Small intestine (tissue), 7 donors: ENCODE measurements around the gene TMEM212. TPM values are rescaled to one million over a fixed set of nuclear protein-coding genes. Genes with fewer than 3 reads are reported as not detected.
"Not testable (repeated sequence)": the region's sequence is repeated elsewhere in the genome, so short reads cannot be mapped to it uniquely, and the experiment has no call there.

Experiments used
- DNase-seq, 2 donors: peaks; one replicate each; pipeline versions ENCODE4 v3.0.0 to v3.0.0-alpha.2; 2013
- FAIRE-seq: peaks from 2 replicates; lab custom pipeline; 2012; peaks lifted over from hg19 to GRCh38; lab: Jason Lieb, UNC
- H3K27ac ChIP-seq, 3 donors: one replicate each; pipeline ENCODE4 v1.5.1; 2013; ENCODE audit warnings: low read length in 2 of 3, mild to moderate bottlenecking in 2 of 3, control low read depth in 1 of 3, inconsistent platforms in 1 of 3, low read depth in 1 of 3, moderate library complexity in 1 of 3
- H3K27me3 ChIP-seq, 3 donors: one replicate each; pipeline ENCODE4 v1.6.1; 2013; ENCODE audit warnings: low read length in 3 of 3, inconsistent platforms in 1 of 3; ENCODE audit not compliant: control insufficient read depth in 3 of 3, insufficient read depth in 3 of 3
- H3K36me3 ChIP-seq, 3 donors: one replicate each; pipeline ENCODE4 v1.6.1; 2013; ENCODE audit warnings: low read length in 3 of 3, inconsistent platforms in 1 of 3, low read depth in 1 of 3, mild to moderate bottlenecking in 1 of 3, moderate library complexity in 1 of 3; ENCODE audit not compliant: control insufficient read depth in 3 of 3, insufficient read depth in 2 of 3
- H3K4me1 ChIP-seq, 3 donors: one replicate each; pipeline ENCODE4 v1.6.1; 2013; ENCODE audit warnings: low read length in 2 of 3, inconsistent platforms in 1 of 3, low read depth in 1 of 3, mild to moderate bottlenecking in 1 of 3, moderate library complexity in 1 of 3; ENCODE audit not compliant: control insufficient read depth in 3 of 3, insufficient read depth in 2 of 3
- H3K4me3 ChIP-seq, 3 donors: one replicate each; pipeline ENCODE4 v1.5.1; 2013; ENCODE audit warnings: low read length in 3 of 3, control low read depth in 1 of 3, inconsistent platforms in 1 of 3, low read depth in 1 of 3, mild to moderate bottlenecking in 1 of 3, moderate library complexity in 1 of 3
- H3K9me3 ChIP-seq, 2 donors: one replicate each; pipeline ENCODE4 v1.6.1; 2013; ENCODE audit warnings: low read depth in 1 of 2, low read length in 1 of 2; ENCODE audit not compliant: control insufficient read depth in 2 of 2, insufficient read depth in 1 of 2
- whole genome bisulfite sequencing, 3 donors: extraction: QIAGEN DNeasy Blood & Tissue Kit; methylation state at CpG; one replicate each; pipeline ENCODE4 v1.1.7; 2013; 5-methylcytosine and 5-hydroxymethylcytosine counted together
- polyA plus RNA-seq, 4 donors: library from polyadenylated mRNA; stranded (reverse) in 3 of 4; unstranded in 1 of 4; fragments of 200-250 nt in 3 of 4; fragments of 120-200 nt in 1 of 4; gene quantifications; one replicate each; pipeline versions ENCODE4 v1.2.1 to v1.2.3, GENCODE V29; 2013
- donor health status: healthy with polysubstance abuse.
- donor health status: control.
- donor health status: control.
- donor health status: Bipolar disorder and iron deficiency.
- donor health status: healthy.

TMEM212 gene
- polyA plus RNA-seq, 4 donors = not detected

DNA sequence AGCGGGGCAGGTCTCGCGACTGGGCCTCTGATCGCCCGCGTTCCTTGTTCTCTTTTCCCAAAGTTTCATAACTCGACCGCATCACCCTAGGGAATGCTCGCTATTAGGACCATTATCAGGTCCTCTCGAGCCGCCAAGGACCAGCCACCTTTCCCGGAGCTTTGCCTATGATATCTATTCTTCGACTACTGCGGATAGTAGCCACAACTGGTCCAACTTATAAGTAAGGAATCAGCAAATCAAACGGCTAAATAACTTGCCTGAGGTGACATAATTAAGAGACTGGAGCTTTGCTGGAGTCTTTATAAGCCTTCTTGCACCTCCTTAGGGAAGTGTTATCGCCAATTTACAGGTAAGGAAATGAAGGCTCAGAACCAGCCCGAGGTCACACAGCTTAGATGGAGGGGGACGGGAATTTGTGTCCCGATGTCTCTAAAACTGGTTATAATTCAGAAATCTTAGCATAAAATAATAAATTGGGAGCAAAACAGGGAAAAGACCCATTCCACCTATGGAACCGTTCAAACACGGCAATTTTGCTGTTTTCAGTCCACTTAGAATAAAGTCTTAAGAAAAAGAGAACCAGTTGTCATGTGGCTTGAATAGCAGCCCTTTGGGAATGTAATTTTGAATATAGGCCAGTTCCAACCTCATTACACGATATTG is 32.4 kb upstream of the TMEM212 start:
- Histone ChIP-seq H3K4me3 (peak overlapping the region; percentile 60 to 85 (median 71)), H3K9me3 (no peaks in the 10 kb centered on the region), H3K27me3 (no peaks in the 10 kb centered on the region), H3K36me3 (no peaks in the 10 kb centered on the region), H3K4me1 (peaks cover 0 to 20% (median 0%) of the 10 kb centered on the region in 3 donors), H3K27ac (peak overlapping the region; percentile 60 to 92 (median 91))
- no peak for DNase-seq
- WGBS, 3 donors = 21 to 26% (median 25%) methylated on average over 19 to 22 of the region's 22 CpGs
- FAIRE-seq = no peak

DNA sequence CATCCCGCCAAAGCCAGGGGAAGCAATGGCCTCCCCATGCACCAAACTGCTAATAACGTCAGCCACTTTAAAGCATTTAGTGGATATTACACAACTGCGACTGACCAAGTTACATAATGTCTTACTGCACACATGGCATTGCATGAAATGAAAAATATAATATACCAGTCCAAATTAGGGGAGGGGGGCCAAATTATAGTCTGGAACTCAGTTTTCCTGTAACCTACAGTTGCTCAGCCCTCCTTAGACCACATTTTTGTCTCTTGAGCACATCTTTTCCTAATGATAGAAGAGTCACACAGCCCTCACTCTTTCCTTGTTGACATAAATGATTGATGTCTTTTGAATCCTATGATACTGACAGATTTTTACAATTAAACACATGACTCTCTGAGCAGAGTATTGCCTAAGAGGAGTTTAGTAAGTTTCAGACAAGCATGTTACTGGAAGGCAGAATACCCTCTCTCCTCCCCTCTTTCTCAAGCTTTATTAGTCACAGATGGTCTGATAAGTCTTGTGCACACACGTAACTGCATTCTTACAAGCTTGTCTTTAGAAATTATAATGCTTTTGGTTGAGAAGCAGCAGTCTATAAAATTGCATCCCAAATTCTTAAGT is 31.7 kb upstream of the TMEM212 start:
- Histone ChIP-seq H3K4me3 (no peak overlapping the region), H3K27me3 (no peaks in the 10 kb centered on the region), H3K4me1 (peaks cover 0 to 15% (median 0%) of the 10 kb centered on the region in 3 donors), H3K9me3 (no peaks in the 10 kb centered on the region), H3K36me3 (no peaks in the 10 kb centered on the region), H3K27ac (no peak overlapping the region)
- FAIRE-seq = no peak
- DNase-seq = no peak
- WGBS, 3 donors = 70 to 83% (median 80%) methylated on average over 4 of the region's 4 CpGs

DNA sequence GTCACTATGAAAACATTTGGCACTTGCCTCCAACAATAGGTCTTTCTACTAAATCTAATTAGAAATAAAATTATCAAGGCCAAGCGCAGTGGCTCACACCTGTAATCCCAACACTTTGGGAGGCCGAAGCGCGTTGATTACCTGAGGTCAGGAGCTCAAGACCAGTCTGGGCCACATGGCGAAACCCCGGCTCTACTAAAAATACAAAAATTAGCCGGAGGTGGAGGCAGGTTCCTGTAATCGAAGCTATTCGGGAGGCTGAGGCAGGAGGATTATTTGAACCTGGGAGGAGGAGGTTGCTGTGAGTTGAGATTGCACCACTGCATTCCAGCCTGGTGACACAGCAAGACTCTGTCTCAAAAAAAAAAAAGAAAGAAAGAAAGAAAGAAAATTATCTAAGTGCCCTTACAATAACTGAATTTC is 31.2 kb upstream of the TMEM212 start:
- WGBS, 3 donors = 97 to 98% (median 98%) methylated on average over 9 of the region's 9 CpGs
- FAIRE-seq (no peak), DNase-seq (no peak)
- no peak overlapping the region for H3K4me3 ChIP-seq
- H3K27me3 ChIP-seq = no peaks in the 10 kb centered on the region
- no peaks in the 10 kb centered on the region for H3K9me3 ChIP-seq
- no peaks in the 10 kb centered on the region for H3K36me3 ChIP-seq
- peaks cover 0 to 14% (median 0%) of the 10 kb centered on the region in 3 donors for H3K4me1 ChIP-seq
- H3K27ac ChIP-seq = peak overlapping the region in 1 of 3 donors; percentile 52

DNA sequence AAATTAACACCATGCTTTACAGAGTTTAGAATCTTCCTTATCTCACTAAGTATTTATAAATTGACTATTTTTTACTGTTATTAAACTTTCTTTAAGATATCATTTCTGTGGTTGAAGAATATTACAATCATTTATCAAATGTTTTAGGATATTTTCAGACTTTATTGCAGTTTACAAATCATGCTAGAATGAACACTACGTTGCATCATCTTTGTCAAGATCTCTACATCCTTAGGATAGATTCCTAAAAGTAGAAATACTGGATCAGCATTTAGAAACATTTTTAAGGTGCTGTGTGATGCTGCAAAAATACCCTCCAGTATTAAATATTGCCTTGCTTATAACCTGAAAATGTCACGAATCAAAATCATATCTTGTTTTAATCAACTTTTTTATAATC is 30.3 kb upstream of the TMEM212 start:
- no peak for FAIRE-seq
- 92 to 94% (median 94%) methylated on average over 2 of the region's 2 CpGs for WGBS, 3 donors
- Histone ChIP-seq H3K36me3 (no peaks in the 10 kb centered on the region), H3K4me3 (no peak overlapping the region), H3K27me3 (peaks cover 0 to 2% (median 0%) of the 10 kb centered on the region in 3 donors), H3K4me1 (peaks cover 0 to 14% (median 0%) of the 10 kb centered on the region in 3 donors), H3K9me3 (no peaks in the 10 kb centered on the region), H3K27ac (no peak overlapping the region)
- no peak for DNase-seq

DNA sequence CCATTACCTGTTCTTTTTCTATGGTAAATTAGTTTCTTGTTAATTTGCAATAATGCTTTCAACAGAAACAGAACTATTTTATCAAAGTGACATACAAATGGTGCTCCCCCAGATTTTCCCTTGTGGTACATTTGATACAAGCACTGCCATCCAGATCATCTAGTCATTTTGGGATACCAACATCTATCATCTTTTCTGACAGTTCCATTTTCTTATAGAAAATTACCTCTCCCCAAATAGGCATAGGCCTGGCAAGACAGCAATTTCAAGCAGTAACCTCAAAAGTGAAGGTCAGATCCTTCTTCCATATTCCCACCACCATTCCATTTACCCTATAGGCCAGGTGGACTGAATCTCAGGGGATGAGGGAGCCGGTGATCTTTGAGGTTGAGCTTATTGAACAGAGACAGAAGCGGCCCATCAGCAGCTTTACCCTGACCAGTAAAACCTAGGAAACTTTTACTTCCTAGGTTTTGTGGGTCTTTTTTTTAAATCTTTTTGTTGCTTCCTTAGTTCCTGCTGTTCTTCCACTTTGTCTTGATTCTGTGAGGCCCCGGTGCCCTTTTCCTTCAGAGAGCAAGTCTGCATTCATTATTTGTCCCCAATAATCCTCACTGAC is 29.8 kb upstream of the TMEM212 start:
- Histone ChIP-seq H3K4me3 (no peak overlapping the region), H3K4me1 (peaks cover 0 to 14% (median 0%) of the 10 kb centered on the region in 3 donors), H3K36me3 (no peaks in the 10 kb centered on the region), H3K27ac (peak overlapping the region in 1 of 3 donors; percentile 27), H3K9me3 (no peaks in the 10 kb centered on the region), H3K27me3 (peaks cover 0 to 2% (median 0%) of the 10 kb centered on the region in 3 donors)
- DNase-seq (no peak), FAIRE-seq (no peak)
- WGBS, 3 donors = 94 to 98% (median 95%) methylated on average over 3 of the region's 3 CpGs

DNA sequence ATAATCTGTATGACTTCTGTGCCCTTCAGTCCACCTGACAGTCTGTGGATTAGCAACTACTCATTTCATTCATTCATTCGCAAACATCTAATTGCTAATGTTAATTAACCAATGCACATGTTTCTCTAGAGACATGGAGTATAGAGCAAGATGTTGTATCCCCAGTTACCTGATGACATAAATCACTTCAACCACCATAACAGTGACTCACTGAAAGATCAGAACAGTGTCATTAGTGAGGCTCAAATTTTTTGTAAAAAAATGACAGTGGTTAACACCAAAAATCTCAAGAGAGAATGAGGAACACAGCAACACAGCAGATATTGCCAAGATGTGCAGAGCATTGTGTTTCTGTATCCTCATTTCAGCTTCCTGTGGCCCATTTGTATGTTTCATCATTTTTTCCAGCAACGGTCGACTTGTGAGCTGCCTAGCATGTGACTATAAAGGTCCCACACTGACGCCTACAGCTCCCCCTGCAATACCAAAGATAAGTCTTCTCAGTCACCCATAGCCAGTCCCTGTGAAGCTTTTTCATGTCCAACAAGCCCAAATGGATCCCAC is 29.2 kb upstream of the TMEM212 start:
- no peak for DNase-seq
- H3K27me3 ChIP-seq = peaks cover 0 to 2% (median 0%) of the 10 kb centered on the region in 3 donors
- peaks cover 0 to 14% (median 0%) of the 10 kb centered on the region in 3 donors for H3K4me1 ChIP-seq
- 70 to 84% (median 74%) methylated on average over 4 of the region's 4 CpGs for WGBS, 3 donors
- peak overlapping the region in 1 of 3 donors; percentile 27 for H3K27ac ChIP-seq
- H3K36me3 ChIP-seq = no peaks in the 10 kb centered on the region
- H3K4me3 ChIP-seq = no peak overlapping the region
- no peaks in the 10 kb centered on the region for H3K9me3 ChIP-seq
- no peak for FAIRE-seq

DNA sequence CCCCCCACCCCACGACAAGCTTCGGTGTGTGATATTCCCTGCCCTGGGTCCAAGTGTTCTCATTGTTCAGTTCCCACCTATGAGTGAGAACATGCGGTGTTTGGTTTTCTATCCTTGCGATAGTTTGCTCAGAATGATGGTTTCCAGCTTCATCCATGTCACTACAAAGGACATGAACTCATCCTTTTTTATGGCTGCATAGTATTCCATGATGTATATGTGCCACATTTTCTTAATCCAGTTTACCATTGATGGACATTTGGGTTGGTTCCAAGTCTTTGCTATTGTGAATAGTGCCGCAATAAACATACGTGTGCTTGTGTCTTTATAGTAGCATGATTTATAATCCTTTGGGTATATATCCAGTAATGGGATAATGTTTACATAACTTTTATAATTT is 28.5 kb upstream of the TMEM212 start:
- FAIRE-seq, H3K27me3 ChIP-seq, DNase-seq, H3K36me3 ChIP-seq, H3K4me3 ChIP-seq, H3K27ac ChIP-seq, H3K9me3 ChIP-seq, H3K4me1 ChIP-seq: not testable (repeated sequence)
- 95 to 99% (median 96%) methylated on average over 6 of the region's 6 CpGs for WGBS, 3 donors

DNA sequence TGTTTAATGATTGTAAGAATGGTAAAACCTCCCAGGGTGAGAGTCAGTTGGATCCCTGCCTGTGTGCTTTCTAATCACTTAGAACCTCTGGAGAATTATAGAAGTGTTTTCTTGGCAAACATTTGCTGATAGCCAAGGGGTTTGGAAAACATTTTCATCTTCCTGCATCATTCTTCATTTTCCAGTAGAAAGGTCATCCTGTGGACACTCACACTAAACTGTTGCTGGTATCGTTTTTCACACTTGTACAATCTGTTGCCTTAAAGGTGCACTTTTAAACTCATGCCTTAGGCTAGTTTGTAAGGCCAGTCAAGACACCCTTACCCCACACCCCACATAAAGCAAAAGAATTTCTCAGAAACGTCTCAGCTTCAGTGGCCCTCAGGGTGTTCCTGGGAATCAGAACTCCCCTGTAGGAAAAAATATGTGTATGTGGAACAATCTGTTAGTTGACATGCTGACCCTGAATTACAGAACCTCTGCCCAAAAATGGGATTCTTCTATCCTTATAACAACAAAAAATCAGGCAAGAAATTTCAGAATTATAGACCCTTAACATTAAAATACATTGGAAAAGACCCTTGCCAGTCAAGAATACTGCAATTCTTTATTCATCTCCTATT is 27.1 kb upstream of the TMEM212 start:
- FAIRE-seq = no peak

More for the DNA sequence above, 27.1 kb upstream of the TMEM212 start:
- no peak for DNase-seq
- Histone ChIP-seq H3K36me3 (no peaks in the 10 kb centered on the region), H3K27me3 (peaks cover 0 to 2% (median 0%) of the 10 kb centered on the region in 3 donors), H3K4me3 (no peak overlapping the region), H3K9me3 (no peaks in the 10 kb centered on the region), H3K4me1 (peaks cover 0 to 4% (median 0%) of the 10 kb centered on the region in 3 donors), H3K27ac (no peak overlapping the region)
- 50 to 72% (median 54%) methylated on average over 2 of the region's 2 CpGs for WGBS, 3 donors
